Fibroblast of lung (primary cell): ENCODE data around the gene PEX5. TPM values are rescaled to one million over a fixed set of nuclear protein-coding genes. Genes with fewer than 3 reads are reported as not detected.
"Not testable (repeated sequence)": the region's sequence is repeated elsewhere in the genome, so short reads cannot be mapped to it uniquely, and the experiment has no call there.

Experiments used
- DNase-seq, 2 donors: peaks; one replicate each; pipeline versions ENCODE4 v3.0.0 to v3.0.0-alpha.2; 2010; ENCODE audit warnings: low read depth in 2 of 2
- H2AFZ ChIP-seq: 2 replicates; pipeline ENCODE4 v1.5.1; 2012; ENCODE audit warnings: low read length, control low read depth, inconsistent platforms
- H3K27ac ChIP-seq: 2 replicates; pipeline ENCODE4 v1.5.1; 2011; ENCODE audit warnings: low read length, control low read depth; ENCODE audit not compliant: insufficient read depth
- H3K27me3 ChIP-seq: 2 replicates; pipeline ENCODE4 v1.5.1; 2011; ENCODE audit warnings: mild to moderate bottlenecking, low read length; ENCODE audit not compliant: control insufficient read depth, insufficient read depth
- H3K36me3 ChIP-seq: 2 replicates; pipeline ENCODE4 v1.5.1; 2011; ENCODE audit warnings: low read length; ENCODE audit not compliant: control insufficient read depth, insufficient read depth
- H3K4me1 ChIP-seq: 2 replicates; pipeline ENCODE4 v1.5.1; 2011; ENCODE audit warnings: low read length; ENCODE audit not compliant: control insufficient read depth, insufficient read depth; ENCODE audit errors: extremely low read depth
- H3K4me2 ChIP-seq: 2 replicates; pipeline ENCODE4 v1.5.1; 2011; ENCODE audit warnings: low read length, control low read depth; ENCODE audit not compliant: insufficient read depth; ENCODE audit errors: extremely low read depth
- H3K4me3 ChIP-seq, 4 experiments: fragments of 200-600 bp in 1 of 4; sonication (generic) in 1 of 4; replicated peaks in 1 of 4; 2 replicates each; pipeline ENCODE4 v1.5.1; 2011 to 2016; ENCODE audit warnings: low read length in 4 of 4, low read depth in 3 of 4, mild to moderate bottlenecking in 3 of 4, control low read depth in 2 of 4, inconsistent platforms in 1 of 4, mixed read lengths in 1 of 4; ENCODE audit not compliant: insufficient read depth in 1 of 4; ENCODE audit errors: control extremely low read depth in 1 of 4
- H3K79me2 ChIP-seq: 2 replicates; pipeline ENCODE4 v1.5.1; 2012; ENCODE audit warnings: mild to moderate bottlenecking, low read length, inconsistent platforms; ENCODE audit not compliant: control insufficient read depth, insufficient read depth
- H3K9ac ChIP-seq: 2 replicates; pipeline ENCODE4 v1.5.1; 2011; ENCODE audit warnings: mild to moderate bottlenecking, low read length, control low read depth; ENCODE audit not compliant: insufficient read depth
- H3K9me3 ChIP-seq: 2 replicates; pipeline ENCODE4 v1.5.1; 2012; ENCODE audit warnings: low read depth, low read length; ENCODE audit not compliant: control insufficient read depth, insufficient read depth
- H4K20me1 ChIP-seq: 2 replicates; pipeline ENCODE4 v1.5.1; 2011; ENCODE audit warnings: low read length; ENCODE audit not compliant: control insufficient read depth, insufficient read depth; ENCODE audit errors: extremely low read depth
- CTCF ChIP-seq, 2 donors: IDR thresholded peaks in 1 of 2; conservative IDR thresholded peaks in 1 of 2; 1 replicate in 1 of 2; 2 replicates in 1 of 2; pipeline ENCODE4 v1.5.1; 2011 to 2012; ENCODE audit warnings: low read length in 2 of 2, control low read depth in 1 of 2, inconsistent platforms in 1 of 2, low read depth in 1 of 2, mild to moderate bottlenecking in 1 of 2
- EZH2 ChIP-seq: IDR thresholded peaks from 2 replicates; pipeline ENCODE4 v1.5.1; 2012; ENCODE audit warnings: low read length, control low read depth, mild to moderate bottlenecking; ENCODE audit errors: missing control alignments
- polyA plus RNA-seq, 2 donors: library from polyadenylated mRNA; depleted of rRNA in 1 of 2; stranded (reverse) in 1 of 2; unstranded in 1 of 2; fragments of >200 nt; gene quantifications; 2 replicates each; pipeline ENCODE4 v1.2.1, GENCODE V29; 2011 to 2012; ENCODE audit warnings: missing spikeins in 1 of 2
- total RNA-seq: library from RNA; depleted of rRNA; stranded (reverse); fragments of >200 nt; gene quantifications from 2 replicates; pipeline ENCODE4 v1.2.1, GENCODE V29; 2014

PEX5 gene
- total and polyA plus RNA-seq, 2 donors (not counting 1 experiment from before 2014, with no cell fraction given): 18.7 to 23.3 TPM

- Histone ChIP-seq H3K4me1 (no peaks in the 10 kb centered on the region), H3K4me3 (no peak overlapping the region), H3K9me3 (no peaks in the 10 kb centered on the region), H3K9ac (no peak overlapping the region), H4K20me1 (no peaks in the 10 kb centered on the region), H3K27me3 (no peaks in the 10 kb centered on the region), H3K79me2 (no peaks in the 10 kb centered on the region), H3K4me2 (no peak overlapping the region), H3K27ac (no peak overlapping the region), H3K36me3 (no peaks in the 10 kb centered on the region), H2AFZ (no peak overlapping the region)
- no peak for DNase-seq
- TF ChIP-seq EZH2 (no peak), CTCF (conservative IDR thresholded peaks at IDR 0.05 in 1 of 2, IDR thresholded peaks at IDR 0.05 in 1 of 2; ENCODE audit: low read depth in 1 of 2, low read length in 2 of 2) (no peak)
Observed at GRCh38 chr12:7178481-7178880, 11.0 kb upstream of the PEX5 start.

GRCh38 chr12:7180685-7181084 is 8.8 kb upstream of the PEX5 start:
- Histone ChIP-seq H4K20me1 (no peaks in the 10 kb centered on the region), H3K36me3 (no peaks in the 10 kb centered on the region), H3K4me3 (no peak overlapping the region), H3K27me3 (no peaks in the 10 kb centered on the region), H3K9me3 (no peaks in the 10 kb centered on the region), H3K27ac (no peak overlapping the region), H2AFZ (no peak overlapping the region), H3K4me2 (no peak overlapping the region), H3K4me1 (no peaks in the 10 kb centered on the region), H3K79me2 (no peaks in the 10 kb centered on the region), H3K9ac (no peak overlapping the region)
- TF ChIP-seq CTCF (conservative IDR thresholded peaks at IDR 0.05 in 1 of 2, IDR thresholded peaks at IDR 0.05 in 1 of 2; ENCODE audit: low read depth in 1 of 2, low read length in 2 of 2) (no peak), EZH2 (no peak)
- DNase-seq: no peak

GRCh38 chr12:7186058-7186457 is 3.4 kb upstream of the PEX5 start:
- not testable (repeated sequence) for H3K9me3 ChIP-seq, H3K36me3 ChIP-seq, H3K4me2 ChIP-seq, H3K4me1 ChIP-seq, H3K27ac ChIP-seq, H3K79me2 ChIP-seq, H3K9ac ChIP-seq, H2AFZ ChIP-seq, DNase-seq, H3K27me3 ChIP-seq, H3K4me3 ChIP-seq, H4K20me1 ChIP-seq
